Mucosa of descending colon (tissue), 3 donors: ENCODE data around the gene SETDB1. TPM values are rescaled to one million over a fixed set of nuclear protein-coding genes. Genes with fewer than 3 reads are reported as not detected.
"Not testable (repeated sequence)": the region's sequence is repeated elsewhere in the genome, so short reads cannot be mapped to it uniquely, and the experiment has no call there.

Experiments used
- ATAC-seq: fragments of 200-7000 bp; cut with Tn5 transposase; one replicate; pipeline ENCODE4 v1.9.1; 2020; ENCODE audit warnings: mild to moderate bottlenecking, moderate library complexity
- DNase-seq, 3 donors: peaks; one replicate each; pipeline ENCODE4 v3.0.0-alpha.2; 2020
- H3K36me3 ChIP-seq: fragments of 200-600 bp; one replicate; pipeline ENCODE4 v1.8.0; 2021; ENCODE audit warnings: low read depth, mild to moderate bottlenecking
- H3K4me1 ChIP-seq: fragments of 200-600 bp; one replicate; pipeline ENCODE4 v1.8.0; 2021; ENCODE audit warnings: low read depth, mild to moderate bottlenecking
- H3K4me3 ChIP-seq: fragments of 200-600 bp; one replicate; pipeline ENCODE4 v1.8.0; 2021; ENCODE audit warnings: mild to moderate bottlenecking
- H3K9me3 ChIP-seq: fragments of 200-600 bp; one replicate; pipeline ENCODE4 v1.8.0; 2021; ENCODE audit warnings: mild to moderate bottlenecking
- CTCF ChIP-seq: fragments of 200-600 bp; IDR thresholded peaks from one replicate; pipeline ENCODE4 v1.8.0; 2022; ENCODE audit warnings: antibody characterized with exemption, mild to moderate bottlenecking
- intact Hi-C, 2 donors: fragments of 100-400 bp; cut with DNase I in 1 of 2; cut with micrococcal nuclease in 1 of 2; formaldehyde crosslinking; loops; one replicate each; pipeline versions ENCODE4 v1.11.0 to v1.11.1; 2022; cut with DNase I, micrococcal nuclease
- long read RNA-seq, 2 donors: library from polyadenylated mRNA; unstranded; transcript quantifications; one replicate each; pipeline ENCODE4 v2.0.0, GENCODE V29; 2019 to 2021
- total RNA-seq, 3 donors: library from RNA; stranded (reverse); fragmentation: NEBNext Ultra II Directional in 2 of 3; extraction: Animal tissue kit (Norgen Biotek cat#: 25700) in 2 of 3; gene quantifications; one replicate each; pipeline versions ENCODE4 v1.2.1 to v1.2.4, GENCODE V29; 2021 to 2023
- donor health status: DM: no; HTN: no; CAD: no; lungs with moderate emphysema.
- donor health status: DM: no; HTN: no; CAD: no.
- donor health status: DM: no; HTN: yes; CAD: no.

SETDB1 gene
- total RNA-seq, result 10 to 100 TPM; 35.4 to 49.4 (median 42.8) TPM
- long read RNA-seq, donor 1, full-length matches to known transcripts, result 2 of 16 reads
- long read RNA-seq, donor 1, partial matches to known transcripts, result 9 of 16 reads
- long read RNA-seq, donor 1, other reads (novel, unspliced or antisense), result 5 of 16 reads
- long read RNA-seq, donor 2, partial matches to known transcripts, result 3 of 5 reads
- long read RNA-seq, donor 2, other reads (novel, unspliced or antisense), result 0 of 5 reads

GRCh38 chr1:150926097-150926741, at the start of gene SETDB1:
Gene SETDB1 (plus strand): TSS chr1:150926363. CDS start chr1:150927715, 1,352 bp downstream.
- peaks cover 10% of the 10 kb centered on the region for H3K4me1 ChIP-seq
- peak within 1 kb of the TSS; percentile 48 for H3K4me3 ChIP-seq
- intact Hi-C loops, result loop anchor here in 1 of 2 donors (10.0 kb wide), 1 partner anchor 49 kb away; the partner anchor contains the start of gene CERS2
- H3K9me3 ChIP-seq, result no peaks in the 10 kb centered on the region
- peak; percentile 99 for ATAC-seq
- peak; percentile 96 to 97 (median 96) for DNase-seq
- H3K36me3 ChIP-seq, result peaks cover 14% of the 10 kb centered on the region
- TF ChIP-seq CTCF, result no peak

- H3K4me1 ChIP-seq, H3K9me3 ChIP-seq, ATAC-seq, intact Hi-C loops, H3K36me3 ChIP-seq, DNase-seq, H3K4me3 ChIP-seq: not testable (repeated sequence)
These were observed 47.2 kb upstream of the SETDB1 start for GRCh38 chr1:150878931-150879330.

GRCh38 chr1:150881331-150882070, 44.7 kb upstream of the SETDB1 start:
- no peaks in the 10 kb centered on the region for H3K9me3 ChIP-seq
- no peak for TF ChIP-seq CTCF
- DNase-seq (no peak), ATAC-seq (no peak)
- H3K4me1 ChIP-seq, result no peaks in the 10 kb centered on the region
- no peaks in the 10 kb centered on the region for H3K36me3 ChIP-seq
- intact Hi-C loops, result no loop called here
- H3K4me3 ChIP-seq, result no peak overlapping the region

GRCh38 chr1:150883121-150883520, 43.0 kb upstream of the SETDB1 start:
- H3K4me3 ChIP-seq, DNase-seq, H3K36me3 ChIP-seq, H3K4me1 ChIP-seq, ATAC-seq, H3K9me3 ChIP-seq, intact Hi-C loops: not testable (repeated sequence)

- DNase-seq, result no peak
- no peak for ATAC-seq
- TF ChIP-seq CTCF, result no peak
- intact Hi-C loops, result no loop called here
- Histone ChIP-seq H3K4me3 (no peak within 1 kb of the TSS), H3K4me1 (no peaks in the 10 kb centered on the region), H3K36me3 (no peaks in the 10 kb centered on the region), H3K9me3 (no peaks in the 10 kb centered on the region)
These were observed 39.1 kb upstream of the SETDB1 start, which contains the start of gene CTXND2 for GRCh38 chr1:150887018-150887417. Gene CTXND2 (plus strand): TSS chr1:150887136. CDS start chr1:150912315, 25,179 bp downstream.

GRCh38 chr1:150888727-150889126, 37.4 kb upstream of the SETDB1 start:
- Histone ChIP-seq H3K4me3 (no peak overlapping the region), H3K4me1 (no peaks in the 10 kb centered on the region), H3K9me3 (no peaks in the 10 kb centered on the region), H3K36me3 (no peaks in the 10 kb centered on the region)
- no peak for ATAC-seq
- TF ChIP-seq CTCF, result no peak
- DNase-seq, result no peak
- intact Hi-C loops, result no loop called here
